Measurements from ENCODE around the gene TBX2. TPM values are rescaled to one million over a fixed set of nuclear protein-coding genes. Genes with fewer than 3 reads are reported as not detected.
A peak's percentile ranks its signal among the peaks of the same experiment; 100 is the strongest.

Gene TBX2
- not detected for total RNA-seq

- ATAC-seq (no peak), DNase-seq (no peak)
- Mint-ChIP-seq H3K27me3 (peaks cover 65% of the 10 kb centered on the region), H3K9me3 (no peaks in the 10 kb centered on the region), H3K4me3 (peak within 1 kb of the TSS; percentile 32), H3K36me3 (ENCODE audit: low read depth) (no peaks in the 10 kb centered on the region), H3K4me1 (ENCODE audit: low read depth) (peaks cover 31% of the 10 kb centered on the region), H3K27ac (no peak within 1 kb of the TSS)
- CTCF ChIA-PET: interaction anchor here (1.1 to 1.9 kb wide), 4 partner anchors 10 to 50 kb away, joined by 3 to 7 read pairs (median 4); no protein-coding TSS in a partner anchor
- POLR2A ChIA-PET: no interaction called here
- no peak for TF ChIP-seq CTCF (IDR thresholded peaks at IDR 0.05)
- intact Hi-C loops (cut with micrococcal nuclease): loop anchor here (5.0 kb wide), 1 partner anchor 53 kb away; the partner anchor contains the start of gene TBX4
These were observed at the start of gene TBX2 for GRCh38 chr17:61399131-61400065. TBX2 (plus strand) TSS chr17:61399843; CDS start chr17:61400177, 334 bp downstream.

- Mint-ChIP-seq H3K27ac (no peak overlapping the region), H3K4me1 (ENCODE audit: low read depth) (no peaks in the 10 kb centered on the region), H3K4me3 (no peak overlapping the region), H3K36me3 (ENCODE audit: low read depth) (no peaks in the 10 kb centered on the region), H3K27me3 (no peaks in the 10 kb centered on the region), H3K9me3 (no peaks in the 10 kb centered on the region)
- ATAC-seq: no peak
- no peak for DNase-seq
- no peak for TF ChIP-seq CTCF (IDR thresholded peaks at IDR 0.05)
- intact Hi-C loops (cut with micrococcal nuclease): no loop called here
- ChIA-PET CTCF (interaction anchor here (1.2 kb wide), 1 partner anchor 380 kb away, joined by 4 read pairs; no protein-coding TSS in a partner anchor), POLR2A (interaction anchor here (0.7 kb wide), 1 partner anchor 399 kb away, joined by 3 read pairs; no protein-coding TSS in a partner anchor)
These were observed 47.8 kb upstream of the TBX2 start for GRCh38 chr17:61351745-61352407.

GRCh38 chr17:61352408-61352770 lies 47.3 kb upstream of the TBX2 start:
- no peaks in the 10 kb centered on the region for H3K4me1 Mint-ChIP-seq (ENCODE audit: low read depth)
- CTCF ChIA-PET: no interaction called here
- no peak for TF ChIP-seq CTCF (IDR thresholded peaks at IDR 0.05)
- POLR2A ChIA-PET: no interaction called here
- intact Hi-C loops (cut with micrococcal nuclease): no loop called here
- no peaks in the 10 kb centered on the region for H3K9me3 Mint-ChIP-seq
- H3K4me3 Mint-ChIP-seq: no peak overlapping the region
- no peaks in the 10 kb centered on the region for H3K27me3 Mint-ChIP-seq
- no peaks in the 10 kb centered on the region for H3K36me3 Mint-ChIP-seq (ENCODE audit: low read depth)
- DNase-seq: no peak
- H3K27ac Mint-ChIP-seq: no peak overlapping the region
- ATAC-seq: no peak

- no peak for TF ChIP-seq CTCF (IDR thresholded peaks at IDR 0.05)
- Mint-ChIP-seq H3K36me3 (ENCODE audit: low read depth) (no peaks in the 10 kb centered on the region), H3K4me3 (no peak overlapping the region), H3K9me3 (no peaks in the 10 kb centered on the region), H3K4me1 (ENCODE audit: low read depth) (no peaks in the 10 kb centered on the region), H3K27ac (no peak overlapping the region), H3K27me3 (no peaks in the 10 kb centered on the region)
- ATAC-seq (no peak), DNase-seq (no peak)
- ChIA-PET CTCF (no interaction called here), POLR2A (no interaction called here)
- intact Hi-C loops (cut with micrococcal nuclease): no loop called here
These were observed 46.7 kb upstream of the TBX2 start for GRCh38 chr17:61352781-61353491.

Measured in activated CD8-positive, alpha-beta T cell treated with anti-CD3 and anti-CD28 coated beads for 36 hours (primary cell).